ENCODE results near the gene RPL32. TPM values are rescaled to one million over a fixed set of nuclear protein-coding genes. Genes with fewer than 3 reads are reported as not detected.
"Not testable (repeated sequence)": the region's sequence is repeated elsewhere in the genome, so short reads cannot be mapped to it uniquely, and the experiment has no call there.

Gene RPL32
- total RNA-seq, 1 experiment from 2014 or later, result 1,853 TPM

DNA sequence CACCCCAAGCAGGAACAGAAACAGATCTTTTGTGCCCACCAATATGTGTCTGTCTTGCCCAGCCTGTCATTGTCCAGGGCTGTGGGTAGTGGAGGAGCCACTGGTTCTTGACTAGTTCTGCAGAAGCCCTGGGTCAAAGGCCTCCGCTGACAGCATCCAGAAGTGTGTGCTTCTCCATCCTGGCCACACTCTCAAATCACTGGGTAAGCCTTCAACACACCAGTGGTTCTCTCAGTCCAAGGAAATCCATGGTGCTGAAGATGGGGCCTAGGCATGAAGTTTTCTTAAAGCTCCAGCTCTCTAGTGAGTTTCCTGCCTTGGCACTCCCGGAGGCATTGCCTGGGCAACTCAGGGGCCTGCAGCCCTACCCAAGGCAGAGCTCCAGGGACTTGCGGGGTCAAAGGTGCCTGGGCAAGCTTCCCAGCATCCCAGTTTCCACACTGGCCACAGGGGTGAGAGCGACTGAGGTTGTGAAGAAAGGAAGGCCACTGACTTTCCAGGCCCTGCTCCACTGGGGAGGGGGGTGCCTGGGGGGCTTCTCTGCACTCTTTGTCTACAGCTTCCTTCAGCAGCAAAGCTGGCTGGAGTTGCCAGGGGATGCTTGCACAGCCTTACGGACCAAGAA, 37.9 kb upstream of the RPL32 start (continued):
- TF ChIP-seq CBX3 (IDR thresholded peaks at IDR 0.05; ENCODE audit: low read depth), result no peak
- TF ChIP-seq SP1 (IDR thresholded peaks at IDR 0.05; ENCODE audit: low read depth), result no peak

DNA sequence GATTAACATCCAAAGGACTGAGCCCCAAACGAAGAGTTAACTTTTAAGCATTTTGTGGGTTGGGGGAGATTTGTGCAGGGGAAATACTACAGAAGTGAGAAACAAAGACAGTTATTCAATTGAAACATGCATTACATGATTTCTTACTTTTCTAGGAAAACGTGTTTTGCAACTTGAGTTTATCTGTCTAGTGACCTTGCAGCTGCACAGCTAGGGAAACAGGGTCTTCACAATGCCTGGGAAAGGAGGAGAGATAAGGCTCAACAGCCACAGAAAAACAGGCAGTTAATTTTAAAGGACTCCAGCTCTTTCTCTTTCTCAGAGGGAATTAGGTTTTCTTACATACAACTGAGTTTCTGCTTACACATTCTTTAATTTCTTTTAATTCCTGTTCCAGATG, 37.4 kb upstream of the RPL32 start:
- POLR2A ChIA-PET; H3K27me3 ChIP-seq (ENCODE audit: insufficient read depth, low read length); H3K36me3 ChIP-seq (ENCODE audit: control insufficient read depth in 1 of 2, insufficient read depth in 2 of 2, low read length in 2 of 2); H2AFZ ChIP-seq (ENCODE audit: low read depth, low read length, poor library complexity, severe bottlenecking); H3K27ac ChIP-seq (ENCODE audit: low read depth, low read length); H3K9me3 ChIP-seq (ENCODE audit: control insufficient read depth in 1 of 2, insufficient read depth in 1 of 2, low read depth in 1 of 2, low read length in 2 of 2); H3K4me1 ChIP-seq (ENCODE audit: control insufficient read depth in 1 of 2, insufficient read depth in 2 of 2, low read length in 2 of 2); H3K9me2 ChIP-seq (ENCODE audit: insufficient read depth); intact Hi-C loops (cut with micrococcal nuclease); H4K20me1 ChIP-seq (ENCODE audit: insufficient read depth); H3K4me2 ChIP-seq (ENCODE audit: low read length); DNase-seq (ENCODE audit: low read depth, low spot score); H3K79me2 ChIP-seq (ENCODE audit: insufficient read depth, low read length); H3K9ac ChIP-seq (ENCODE audit: low read length); ATAC-seq; BruUV-seq (replicated peaks); H3K4me3 ChIP-seq (replicated peaks in 1 of 2; ENCODE audit: low read depth in 1 of 2, low read length in 2 of 2); RAD21 ChIA-PET (ENCODE audit: low non-redundant PET in 1 of 2, low total read pairs in 2 of 2, uncharacterized antibody in 2 of 2, unreplicated experiment in 2 of 2): not testable (repeated sequence)
- CTCF ChIA-PET, result interaction anchor here (1.3 kb wide), 1 partner anchor 37 kb away, joined by 3 read pairs; the partner anchor contains the start of gene RPL32

DNA sequence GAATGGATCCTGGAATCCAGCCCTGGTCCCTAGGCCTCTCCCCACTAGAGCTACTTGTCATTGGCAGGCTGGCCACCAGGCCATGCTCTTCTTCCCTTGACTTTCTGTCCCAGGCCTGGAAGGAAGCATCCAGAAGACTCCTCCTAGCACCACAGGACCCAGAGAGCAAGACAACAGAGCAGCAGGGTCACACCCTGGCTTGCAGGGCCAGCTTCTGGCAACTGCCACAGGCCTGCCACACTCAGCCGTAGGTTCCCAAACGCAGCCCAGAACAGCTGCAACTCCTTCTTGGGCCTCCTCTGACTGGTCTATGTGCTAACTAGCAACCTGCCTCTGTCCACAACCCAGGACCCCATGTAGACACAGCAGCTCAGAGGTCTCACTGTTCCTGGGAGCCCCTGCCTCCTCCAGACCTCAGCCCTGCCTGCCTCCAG, 36.8 kb upstream of the RPL32 start:
- ChIA-PET RAD21 (ENCODE audit: low non-redundant PET in 1 of 2, low total read pairs in 2 of 2, uncharacterized antibody in 2 of 2, unreplicated experiment in 2 of 2) (no interaction called here), POLR2A (no interaction called here), CTCF (no interaction called here)
- intact Hi-C loops (cut with micrococcal nuclease), result no loop called here
- Histone ChIP-seq H3K4me1 (ENCODE audit: control insufficient read depth in 1 of 2, insufficient read depth in 2 of 2, low read length in 2 of 2) (no peaks in the 10 kb centered on the region), H3K9me2 (ENCODE audit: insufficient read depth) (no peaks in the 10 kb centered on the region), H3K27me3 (ENCODE audit: insufficient read depth, low read length) (no peaks in the 10 kb centered on the region), H3K27ac (ENCODE audit: low read depth, low read length) (no peak overlapping the region), H4K20me1 (ENCODE audit: insufficient read depth) (no peaks in the 10 kb centered on the region), H3K9me3 (ENCODE audit: control insufficient read depth in 1 of 2, insufficient read depth in 1 of 2, low read depth in 1 of 2, low read length in 2 of 2) (no peaks in the 10 kb centered on the region), H3K4me3 (replicated peaks in 1 of 2; ENCODE audit: low read depth in 1 of 2, low read length in 2 of 2) (no peak overlapping the region), H3K9ac (ENCODE audit: low read length) (no peak overlapping the region), H3K36me3 (ENCODE audit: control insufficient read depth in 1 of 2, insufficient read depth in 2 of 2, low read length in 2 of 2) (no peaks in the 10 kb centered on the region), H3K79me2 (ENCODE audit: insufficient read depth, low read length) (no peaks in the 10 kb centered on the region), H2AFZ (ENCODE audit: low read depth, low read length, poor library complexity, severe bottlenecking) (no peak overlapping the region), H3K4me2 (ENCODE audit: low read length) (no peak overlapping the region)
- no TSS peak for BruUV-seq (replicated peaks)
- 0 out of 2 replicates have a peak, but pooled peaks have one; percentile 7 for ATAC-seq
- no peak for DNase-seq (ENCODE audit: low read depth, low spot score)
- TF ChIP-seq, protein P1, sequence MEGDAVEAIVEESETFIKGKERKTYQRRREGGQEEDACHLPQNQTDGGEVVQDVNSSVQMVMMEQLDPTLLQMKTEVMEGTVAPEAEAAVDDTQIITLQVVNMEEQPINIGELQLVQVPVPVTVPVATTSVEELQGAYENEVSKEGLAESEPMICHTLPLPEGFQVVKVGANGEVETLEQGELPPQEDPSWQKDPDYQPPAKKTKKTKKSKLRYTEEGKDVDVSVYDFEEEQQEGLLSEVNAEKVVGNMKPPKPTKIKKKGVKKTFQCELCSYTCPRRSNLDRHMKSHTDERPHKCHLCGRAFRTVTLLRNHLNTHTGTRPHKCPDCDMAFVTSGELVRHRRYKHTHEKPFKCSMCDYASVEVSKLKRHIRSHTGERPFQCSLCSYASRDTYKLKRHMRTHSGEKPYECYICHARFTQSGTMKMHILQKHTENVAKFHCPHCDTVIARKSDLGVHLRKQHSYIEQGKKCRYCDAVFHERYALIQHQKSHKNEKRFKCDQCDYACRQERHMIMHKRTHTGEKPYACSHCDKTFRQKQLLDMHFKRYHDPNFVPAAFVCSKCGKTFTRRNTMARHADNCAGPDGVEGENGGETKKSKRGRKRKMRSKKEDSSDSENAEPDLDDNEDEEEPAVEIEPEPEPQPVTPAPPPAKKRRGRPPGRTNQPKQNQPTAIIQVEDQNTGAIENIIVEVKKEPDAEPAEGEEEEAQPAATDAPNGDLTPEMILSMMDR (IDR thresholded peaks at IDR 0.05 in 2 of 3, conservative IDR thresholded peaks at IDR 0.05 in 1 of 3; ENCODE audit: borderline replicate concordance in 1 of 3, insufficient read depth in 1 of 3, low read depth in 2 of 3, low read length in 2 of 3), result no peak
- no peak for TF ChIP-seq ZNF274 (IDR thresholded peaks at IDR 0.05; ENCODE audit: low read depth, low read length)
- TF ChIP-seq RAD21 (IDR thresholded peaks at IDR 0.05; ENCODE audit: low read depth), result no peak
- no peak for TF ChIP-seq ZFX (IDR thresholded peaks at IDR 0.05)
- no peak for TF ChIP-seq ELF1 (IDR thresholded peaks at IDR 0.05; ENCODE audit: borderline replicate concordance, low read depth)
- no peak for TF ChIP-seq POLR2A (IDR thresholded peaks at IDR 0.05; ENCODE audit: borderline replicate concordance, extremely low read depth, insufficient read depth, insufficient read length)
- TF ChIP-seq SRF (IDR thresholded peaks at IDR 0.05; ENCODE audit: low read depth), result no peak
- TF ChIP-seq POLR2AphosphoS5 (IDR thresholded peaks at IDR 0.05; ENCODE audit: low read depth, low read length), result no peak
- TF ChIP-seq FOSL1 (IDR thresholded peaks at IDR 0.05; ENCODE audit: low read depth), result no peak
- no peak for TF ChIP-seq JUND (IDR thresholded peaks at IDR 0.05)
- TF ChIP-seq, protein P2, sequence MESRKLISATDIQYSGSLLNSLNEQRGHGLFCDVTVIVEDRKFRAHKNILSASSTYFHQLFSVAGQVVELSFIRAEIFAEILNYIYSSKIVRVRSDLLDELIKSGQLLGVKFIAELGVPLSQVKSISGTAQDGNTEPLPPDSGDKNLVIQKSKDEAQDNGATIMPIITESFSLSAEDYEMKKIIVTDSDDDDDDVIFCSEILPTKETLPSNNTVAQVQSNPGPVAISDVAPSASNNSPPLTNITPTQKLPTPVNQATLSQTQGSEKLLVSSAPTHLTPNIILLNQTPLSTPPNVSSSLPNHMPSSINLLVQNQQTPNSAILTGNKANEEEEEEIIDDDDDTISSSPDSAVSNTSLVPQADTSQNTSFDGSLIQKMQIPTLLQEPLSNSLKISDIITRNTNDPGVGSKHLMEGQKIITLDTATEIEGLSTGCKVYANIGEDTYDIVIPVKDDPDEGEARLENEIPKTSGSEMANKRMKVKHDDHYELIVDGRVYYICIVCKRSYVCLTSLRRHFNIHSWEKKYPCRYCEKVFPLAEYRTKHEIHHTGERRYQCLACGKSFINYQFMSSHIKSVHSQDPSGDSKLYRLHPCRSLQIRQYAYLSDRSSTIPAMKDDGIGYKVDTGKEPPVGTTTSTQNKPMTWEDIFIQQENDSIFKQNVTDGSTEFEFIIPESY (IDR thresholded peaks at IDR 0.05; ENCODE audit: extremely low read depth, insufficient replicate concordance, low read length), result no peak
- no peak for TF ChIP-seq SP1 (IDR thresholded peaks at IDR 0.05; ENCODE audit: low read depth)
- TF ChIP-seq SIN3A (IDR thresholded peaks at IDR 0.05; ENCODE audit: low read depth), result no peak
- no peak for TF ChIP-seq CEBPB (IDR thresholded peaks at IDR 0.05; ENCODE audit: low read depth)
- TF ChIP-seq, protein P3, sequence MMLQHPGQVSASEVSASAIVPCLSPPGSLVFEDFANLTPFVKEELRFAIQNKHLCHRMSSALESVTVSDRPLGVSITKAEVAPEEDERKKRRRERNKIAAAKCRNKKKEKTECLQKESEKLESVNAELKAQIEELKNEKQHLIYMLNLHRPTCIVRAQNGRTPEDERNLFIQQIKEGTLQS (IDR thresholded peaks at IDR 0.05), result no peak
